Measurements from ENCODE around the gene CARM1. TPM values are rescaled to one million over a fixed set of nuclear protein-coding genes. Genes with fewer than 3 reads are reported as not detected.

Gene CARM1
- total and polyA plus RNA-seq, 11 donors, result 22.4 to 39.5 (median 29.3) TPM

DNA sequence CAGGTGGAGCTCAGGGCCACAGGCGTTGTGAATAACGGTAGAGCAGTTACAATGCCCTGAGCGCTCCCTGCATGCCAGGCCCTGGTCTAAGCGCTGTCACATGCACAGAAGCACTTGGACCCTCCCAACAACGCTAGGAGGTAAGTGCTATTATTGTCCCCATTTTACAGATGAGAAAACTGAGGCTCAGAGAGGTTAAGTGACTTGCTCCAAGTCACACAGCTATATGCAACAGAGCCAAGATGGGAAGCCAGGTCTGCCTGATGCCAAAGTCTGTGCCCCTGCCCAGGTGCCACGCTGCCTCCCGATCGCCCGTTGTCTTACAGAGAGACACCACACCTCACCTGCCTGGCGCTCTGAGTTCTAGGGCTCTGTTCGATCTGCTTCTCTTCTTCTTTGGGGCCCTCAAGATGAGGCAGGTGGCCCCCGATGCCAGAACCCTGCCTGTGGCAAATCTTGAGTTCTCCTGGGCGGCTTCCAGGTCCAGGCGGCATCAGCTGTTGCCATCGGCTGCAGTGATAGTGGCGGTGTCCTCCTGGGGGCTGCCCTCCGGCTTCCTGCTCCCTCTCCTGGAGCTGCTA lies 37.1 kb downstream of the CARM1 start:
- TF ChIP-seq POLR2A (IDR thresholded peaks at IDR 0.05), result no peak
- TF ChIP-seq, protein P1, sequence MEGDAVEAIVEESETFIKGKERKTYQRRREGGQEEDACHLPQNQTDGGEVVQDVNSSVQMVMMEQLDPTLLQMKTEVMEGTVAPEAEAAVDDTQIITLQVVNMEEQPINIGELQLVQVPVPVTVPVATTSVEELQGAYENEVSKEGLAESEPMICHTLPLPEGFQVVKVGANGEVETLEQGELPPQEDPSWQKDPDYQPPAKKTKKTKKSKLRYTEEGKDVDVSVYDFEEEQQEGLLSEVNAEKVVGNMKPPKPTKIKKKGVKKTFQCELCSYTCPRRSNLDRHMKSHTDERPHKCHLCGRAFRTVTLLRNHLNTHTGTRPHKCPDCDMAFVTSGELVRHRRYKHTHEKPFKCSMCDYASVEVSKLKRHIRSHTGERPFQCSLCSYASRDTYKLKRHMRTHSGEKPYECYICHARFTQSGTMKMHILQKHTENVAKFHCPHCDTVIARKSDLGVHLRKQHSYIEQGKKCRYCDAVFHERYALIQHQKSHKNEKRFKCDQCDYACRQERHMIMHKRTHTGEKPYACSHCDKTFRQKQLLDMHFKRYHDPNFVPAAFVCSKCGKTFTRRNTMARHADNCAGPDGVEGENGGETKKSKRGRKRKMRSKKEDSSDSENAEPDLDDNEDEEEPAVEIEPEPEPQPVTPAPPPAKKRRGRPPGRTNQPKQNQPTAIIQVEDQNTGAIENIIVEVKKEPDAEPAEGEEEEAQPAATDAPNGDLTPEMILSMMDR (IDR thresholded peaks at IDR 0.05), result no peak
- no peaks in the 10 kb centered on the region for H3K9me3 ChIP-seq
- no peaks in the 10 kb centered on the region for H3K4me1 ChIP-seq
- no peak overlapping the region for H3K27ac ChIP-seq
- H3K4me3 ChIP-seq, result no peak overlapping the region
- peak in 2 of 5 donors; percentile 15 to 44 for DNase-seq
- H3K36me3 ChIP-seq, result peaks cover 0 to 66% (median 56%) of the 10 kb centered on the region in 9 donors
- ATAC-seq, result no peak
- H3K27me3 ChIP-seq, result no peaks in the 10 kb centered on the region
- intact Hi-C loops (cut with DNase I), result no loop called here
- 93 to 94% (median 94%) methylated on average over 15 to 17 of the region's 17 CpGs for WGBS, 4 donors

DNA sequence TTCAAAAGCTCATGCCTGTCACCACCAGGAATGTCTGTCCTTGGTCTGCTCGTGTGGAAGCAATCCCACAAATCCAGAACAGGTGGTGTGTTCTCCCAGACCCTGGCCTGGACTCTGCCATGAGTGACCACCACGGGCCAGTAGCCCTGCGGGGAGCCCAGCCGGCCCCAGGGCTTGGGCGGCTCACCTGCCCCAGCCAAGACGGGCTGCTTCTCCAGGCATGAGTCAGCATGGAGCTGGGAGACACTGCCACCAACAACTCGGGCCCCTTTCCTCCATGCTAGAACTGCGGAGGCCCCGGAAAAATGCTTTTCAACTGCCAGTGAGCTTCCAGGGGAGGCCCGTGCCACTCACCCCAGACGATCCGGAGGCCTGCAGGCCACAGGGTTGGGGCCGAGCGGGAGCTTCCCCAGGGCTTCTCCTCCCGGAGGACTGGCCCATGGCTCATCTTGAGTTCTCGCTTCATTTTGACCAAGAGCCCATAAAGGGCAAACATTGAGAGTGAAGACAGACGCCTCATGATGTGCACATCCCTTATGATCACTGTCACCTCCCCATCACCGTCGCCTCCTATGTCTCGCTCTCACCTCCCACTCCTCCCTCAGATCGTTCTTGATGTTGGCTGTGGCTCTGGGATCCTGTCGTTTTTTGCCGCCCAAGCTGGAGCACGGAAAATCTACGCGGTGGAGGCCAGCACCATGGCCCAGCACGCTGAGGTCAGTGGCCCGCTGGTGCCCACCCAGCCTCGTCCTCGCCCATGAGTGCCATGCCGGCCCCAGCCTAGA lies 40.4 kb downstream of the CARM1 start:
- DNase-seq (no peak), ATAC-seq (no peak)
- peaks cover 0 to 96% (median 80%) of the 10 kb centered on the region in 9 donors for H3K36me3 ChIP-seq
- intact Hi-C loops (cut with DNase I), result no loop called here
- WGBS, 4 donors, result 90 to 91% (median 90%) methylated on average over 21 to 31 of the region's 31 CpGs
- H3K27ac ChIP-seq, result no peak overlapping the region
- no peaks in the 10 kb centered on the region for H3K27me3 ChIP-seq
- H3K9me3 ChIP-seq, result no peaks in the 10 kb centered on the region
- no peaks in the 10 kb centered on the region for H3K4me1 ChIP-seq
- TF ChIP-seq, protein P1 (IDR thresholded peaks at IDR 0.05), result no peak
- TF ChIP-seq POLR2A (IDR thresholded peaks at IDR 0.05), result no peak
- H3K4me3 ChIP-seq, result no peak overlapping the region

DNA sequence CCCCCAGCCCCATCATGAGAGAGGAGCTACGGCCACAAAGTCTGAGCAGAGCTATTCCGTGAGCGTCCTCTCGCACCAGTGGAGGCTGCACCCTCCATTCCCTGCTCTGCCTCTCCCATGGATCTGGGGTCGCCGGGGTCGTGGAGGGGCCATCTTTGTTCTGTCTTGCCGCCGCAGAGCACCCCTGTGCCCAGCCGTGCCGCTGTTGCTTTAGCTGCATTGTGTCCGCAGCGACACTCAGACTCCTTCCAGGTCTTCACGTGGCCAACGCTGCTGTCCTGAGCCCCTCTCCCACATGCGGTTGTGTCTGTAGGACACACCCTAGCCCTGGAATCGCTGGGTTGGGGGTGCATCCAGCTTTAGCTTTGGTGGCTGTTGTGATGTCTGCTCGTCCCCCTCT lies 41.3 kb downstream of the CARM1 start:
- DNase-seq, result no peak
- Histone ChIP-seq H3K27ac (no peak overlapping the region), H3K36me3 (peaks cover 0 to 96% (median 80%) of the 10 kb centered on the region in 9 donors), H3K4me3 (no peak overlapping the region), H3K4me1 (no peaks in the 10 kb centered on the region), H3K27me3 (no peaks in the 10 kb centered on the region), H3K9me3 (no peaks in the 10 kb centered on the region)
- intact Hi-C loops (cut with DNase I), result no loop called here
- TF ChIP-seq POLR2A (IDR thresholded peaks at IDR 0.05), result no peak
- TF ChIP-seq, protein P1 (IDR thresholded peaks at IDR 0.05), result no peak
- 91 to 95% (median 94%) methylated on average over 15 to 18 of the region's 18 CpGs for WGBS, 4 donors
- no peak for ATAC-seq

DNA sequence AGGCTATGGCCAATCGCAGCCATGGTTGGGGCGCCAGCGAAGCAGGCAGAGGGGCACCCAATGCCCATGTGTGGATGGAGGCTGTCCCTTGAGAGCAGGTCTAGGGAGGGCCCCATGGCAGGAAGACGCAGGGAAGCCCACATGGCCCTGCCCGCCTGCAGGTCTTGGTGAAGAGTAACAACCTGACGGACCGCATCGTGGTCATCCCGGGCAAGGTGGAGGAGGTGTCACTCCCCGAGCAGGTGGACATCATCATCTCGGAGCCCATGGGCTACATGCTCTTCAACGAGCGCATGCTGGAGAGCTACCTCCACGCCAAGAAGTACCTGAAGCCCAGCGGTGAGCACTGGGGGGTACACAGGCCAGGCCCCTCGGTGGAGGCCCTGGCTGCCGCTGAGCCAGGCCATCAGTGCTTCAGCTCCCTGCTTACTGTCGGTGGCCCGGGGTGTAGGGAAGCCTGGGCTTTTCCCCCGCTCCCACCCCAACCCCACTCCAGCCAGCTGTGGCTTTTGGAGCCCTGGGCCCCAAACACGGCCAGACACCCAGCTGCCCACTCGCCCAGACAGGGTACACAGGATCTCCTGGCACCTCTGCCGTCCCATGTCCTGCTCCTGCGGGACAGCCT lies 42.5 kb downstream of the CARM1 start:
- WGBS, 4 donors, result 94 to 99% (median 97%) methylated on average over 15 to 24 of the region's 24 CpGs
- Histone ChIP-seq H3K36me3 (peaks cover 0 to 96% (median 78%) of the 10 kb centered on the region in 9 donors), H3K9me3 (no peaks in the 10 kb centered on the region), H3K27me3 (no peaks in the 10 kb centered on the region), H3K4me1 (no peaks in the 10 kb centered on the region), H3K27ac (no peak overlapping the region), H3K4me3 (no peak overlapping the region)
- DNase-seq, result no peak
- ATAC-seq, result no peak
- intact Hi-C loops (cut with DNase I), result no loop called here
- TF ChIP-seq POLR2A (IDR thresholded peaks at IDR 0.05), result no peak
- TF ChIP-seq, protein P1 (IDR thresholded peaks at IDR 0.05), result no peak
